Vagina (tissue), 2 donors: Measurements from ENCODE around the gene DCUN1D5. TPM values are rescaled to one million over a fixed set of nuclear protein-coding genes. Genes with fewer than 3 reads are reported as not detected.

Experiments
- DNase-seq, 2 donors: peaks; one replicate each; pipeline ENCODE4 v3.0.0-alpha.2; 2017; ENCODE audit errors: extremely low spot score in 2 of 2
- H3K27ac ChIP-seq: fragments of 200-600 bp; sonication (generic); one replicate; pipeline ENCODE4 v1.5.1; 2019
- H3K27me3 ChIP-seq: fragments of 200-600 bp; sonication (generic); one replicate; pipeline ENCODE4 v1.5.1; 2019
- H3K36me3 ChIP-seq, 2 donors: fragments of 200-600 bp; sonication (generic); one replicate each; pipeline ENCODE4 v1.5.1; 2017 to 2019
- H3K4me1 ChIP-seq: fragments of 200-600 bp; sonication (generic); one replicate; pipeline ENCODE4 v1.5.1; 2019
- H3K4me3 ChIP-seq, 2 donors: fragments of 200-600 bp; sonication (generic); 1 replicate in 1 of 2; 2 replicates in 1 of 2; pipeline ENCODE4 v1.5.1; 2016 to 2019
- H3K9me3 ChIP-seq: fragments of 200-600 bp; sonication (generic); one replicate; pipeline ENCODE4 v1.5.1; 2019
- CTCF ChIP-seq, 3 experiments: fragments of 450-650 bp in 2 of 3; fragments of 200-600 bp in 1 of 3; sonication (generic) in 1 of 3; IDR thresholded peaks; one replicate each; pipeline ENCODE4 v1.5.1; 2017 to 2019; ENCODE audit warnings: antibody characterized with exemption in 3 of 3, mild to moderate bottlenecking in 2 of 3, moderate library complexity in 2 of 3
- POLR2A ChIP-seq, 2 donors: fragments of 450-650 bp; IDR thresholded peaks; one replicate each; pipeline ENCODE4 v1.6.1; 2017; ENCODE audit warnings: antibody characterized with exemption in 2 of 2, mild to moderate bottlenecking in 2 of 2, moderate library complexity in 2 of 2
- POLR2AphosphoS5 ChIP-seq, 2 donors: sonication (generic); formaldehyde crosslinking; IDR thresholded peaks; one replicate each; pipeline ENCODE4 v1.9.0; 2017; ENCODE audit warnings: antibody characterized with exemption in 2 of 2, mild to moderate bottlenecking in 2 of 2, low read depth in 1 of 2; ENCODE audit not compliant: insufficient read depth in 1 of 2
- intact Hi-C: fragments of 100-400 bp; cut with DNase I; formaldehyde crosslinking; loops from one replicate; pipeline ENCODE4 v1.15.1; 2023
- total RNA-seq: library from RNA; depleted of rRNA; stranded (reverse); fragments of >200 nt; gene quantifications from one replicate; pipeline ENCODE4 v1.2.3, GENCODE V29; 2016

The DCUN1D5 gene
- total RNA-seq, 1 donor from 2014 or later: 37.3 TPM

- H3K27me3 ChIP-seq: no peaks in the 10 kb centered on the region
- H3K4me3 ChIP-seq: no peak overlapping the region
- H3K9me3 ChIP-seq: no peaks in the 10 kb centered on the region
- H3K27ac ChIP-seq: no peak overlapping the region
- intact Hi-C loops: no loop called here
- H3K36me3 ChIP-seq: peaks cover 0 to 37% of the 10 kb centered on the region in 2 donors
- DNase-seq: no peak
- H3K4me1 ChIP-seq: no peaks in the 10 kb centered on the region
- no peak for TF ChIP-seq CTCF (IDR thresholded peaks at IDR 0.05)
- TF ChIP-seq POLR2A (IDR thresholded peaks at IDR 0.05): no peak
- no peak for TF ChIP-seq POLR2AphosphoS5 (IDR thresholded peaks at IDR 0.05; ENCODE audit: insufficient read depth in 1 of 2, low read depth in 1 of 2)
Measured at GRCh38 chr11:103077554-103077953, 14.4 kb downstream of the DCUN1D5 start.

GRCh38 chr11:103076361-103076760 lies 15.6 kb downstream of the DCUN1D5 start:
- Histone ChIP-seq H3K27ac (no peak overlapping the region), H3K4me3 (no peak overlapping the region), H3K9me3 (no peaks in the 10 kb centered on the region), H3K4me1 (no peaks in the 10 kb centered on the region), H3K27me3 (no peaks in the 10 kb centered on the region), H3K36me3 (peaks cover 0 to 32% of the 10 kb centered on the region in 2 donors)
- no peak for TF ChIP-seq POLR2A (IDR thresholded peaks at IDR 0.05)
- no peak for TF ChIP-seq CTCF (IDR thresholded peaks at IDR 0.05)
- TF ChIP-seq POLR2AphosphoS5 (IDR thresholded peaks at IDR 0.05; ENCODE audit: insufficient read depth in 1 of 2, low read depth in 1 of 2): no peak
- DNase-seq: no peak
- intact Hi-C loops: no loop called here

- no peak for DNase-seq
- H3K27me3 ChIP-seq: no peaks in the 10 kb centered on the region
- peaks cover 0 to 7% of the 10 kb centered on the region in 2 donors for H3K36me3 ChIP-seq
- no peak overlapping the region for H3K4me3 ChIP-seq
- intact Hi-C loops: no loop called here
- no peak for TF ChIP-seq CTCF (IDR thresholded peaks at IDR 0.05)
- no peak for TF ChIP-seq POLR2A (IDR thresholded peaks at IDR 0.05)
- TF ChIP-seq POLR2AphosphoS5 (IDR thresholded peaks at IDR 0.05; ENCODE audit: insufficient read depth in 1 of 2, low read depth in 1 of 2): no peak
- no peaks in the 10 kb centered on the region for H3K4me1 ChIP-seq
- H3K9me3 ChIP-seq: no peaks in the 10 kb centered on the region
- H3K27ac ChIP-seq: no peak overlapping the region
Measured at GRCh38 chr11:103071008-103071407, 21.0 kb downstream of the DCUN1D5 start.

- no peak overlapping the region for H3K4me3 ChIP-seq
- H3K4me1 ChIP-seq: no peaks in the 10 kb centered on the region
- intact Hi-C loops: no loop called here
- peaks cover 0 to 13% of the 10 kb centered on the region in 2 donors for H3K36me3 ChIP-seq
- H3K27ac ChIP-seq: no peak overlapping the region
- no peak for TF ChIP-seq POLR2A (IDR thresholded peaks at IDR 0.05)
- no peak for TF ChIP-seq POLR2AphosphoS5 (IDR thresholded peaks at IDR 0.05; ENCODE audit: insufficient read depth in 1 of 2, low read depth in 1 of 2)
- TF ChIP-seq CTCF (IDR thresholded peaks at IDR 0.05): no peak
- H3K27me3 ChIP-seq: no peaks in the 10 kb centered on the region
- no peaks in the 10 kb centered on the region for H3K9me3 ChIP-seq
- DNase-seq: no peak
Measured at GRCh38 chr11:103070142-103070541, 21.8 kb downstream of the DCUN1D5 start.

GRCh38 chr11:103069367-103069766 lies 22.6 kb downstream of the DCUN1D5 start:
- no peak for TF ChIP-seq CTCF (IDR thresholded peaks at IDR 0.05)
- no peak for TF ChIP-seq POLR2AphosphoS5 (IDR thresholded peaks at IDR 0.05; ENCODE audit: insufficient read depth in 1 of 2, low read depth in 1 of 2)
- no peak for TF ChIP-seq POLR2A (IDR thresholded peaks at IDR 0.05)
- H3K27me3 ChIP-seq: no peaks in the 10 kb centered on the region
- H3K27ac ChIP-seq: no peak overlapping the region
- no peaks in the 10 kb centered on the region for H3K4me1 ChIP-seq
- H3K36me3 ChIP-seq: peaks cover 0 to 15% of the 10 kb centered on the region in 2 donors
- intact Hi-C loops: no loop called here
- DNase-seq: no peak
- no peaks in the 10 kb centered on the region for H3K9me3 ChIP-seq
- H3K4me3 ChIP-seq: no peak overlapping the region
